Stimulated activated memory B cell treated with anti-CD40 and anti-IgM and Interleukin-4, amounts not matched to agents 10 μg/mL and 1 μg/mL and 100 μg/mL, for 72 hours (primary cell): ENCODE measurements around the gene HYAL1.
"Not testable (repeated sequence)": the region's sequence is repeated elsewhere in the genome, so short reads cannot be mapped to it uniquely, and the experiment has no call there.

Source experiments
- ATAC-seq: fragments of 150-1000 bp; cut with Tn5 transposase; 2 replicates; pipeline ENCODE4 v1.10.0; 2021
- H3K27ac Mint-ChIP-seq: one replicate; pipeline ENCODE4 v1.8.0; 2022; ENCODE audit warnings: mild to moderate bottlenecking, mixed read lengths
- H3K27me3 Mint-ChIP-seq: one replicate; pipeline ENCODE4 v1.8.0; 2022; ENCODE audit warnings: mixed read lengths
- H3K36me3 Mint-ChIP-seq: one replicate; pipeline ENCODE4 v1.8.0; 2022; ENCODE audit warnings: mixed read lengths
- H3K4me1 Mint-ChIP-seq: one replicate; pipeline ENCODE4 v1.8.0; 2022; ENCODE audit warnings: mixed read lengths
- H3K4me3 Mint-ChIP-seq: one replicate; pipeline ENCODE4 v1.8.0; 2022; ENCODE audit warnings: mild to moderate bottlenecking, moderate library complexity, mixed read lengths
- H3K9me3 Mint-ChIP-seq: one replicate; pipeline ENCODE4 v1.8.0; 2022; ENCODE audit warnings: mixed read lengths

Gene HYAL1

DNA sequence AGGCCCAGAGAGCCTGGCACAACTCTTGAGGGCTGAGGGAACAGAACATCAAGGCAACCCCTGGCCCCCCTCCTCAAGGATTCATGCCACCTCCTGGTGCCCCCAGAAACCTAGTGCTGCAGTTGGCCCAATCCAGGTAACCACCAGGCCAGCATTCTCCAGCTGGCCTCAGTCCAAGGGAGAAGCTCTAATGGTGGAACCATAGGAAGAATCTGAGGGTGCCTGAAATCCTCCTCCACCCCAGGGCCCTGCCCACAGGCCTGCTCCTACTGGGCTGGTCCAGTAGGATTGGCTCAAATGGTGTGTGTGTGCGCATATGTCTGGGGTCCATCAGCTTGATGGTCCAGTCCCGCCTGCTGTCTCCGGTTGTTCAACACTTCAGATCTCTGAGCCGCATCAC lies 11.4 kb upstream of the HYAL1 start:
- no peak for ATAC-seq
- peaks cover 8% of the 10 kb centered on the region for H3K36me3 Mint-ChIP-seq
- H3K4me1 Mint-ChIP-seq: peaks cover 42% of the 10 kb centered on the region
- H3K27me3 Mint-ChIP-seq: no peaks in the 10 kb centered on the region
- peak overlapping the region; percentile 14 for H3K27ac Mint-ChIP-seq
- H3K4me3 Mint-ChIP-seq: no peak overlapping the region
- H3K9me3 Mint-ChIP-seq: no peaks in the 10 kb centered on the region

- Mint-ChIP-seq H3K9me3 (no peaks in the 10 kb centered on the region), H3K27me3 (no peaks in the 10 kb centered on the region), H3K4me3 (no peak overlapping the region), H3K36me3 (peaks cover 8% of the 10 kb centered on the region), H3K4me1 (peaks cover 38% of the 10 kb centered on the region), H3K27ac (peak overlapping the region; percentile 14)
- no peak for ATAC-seq
Measured at GRCh38 chr3:50314342-50314741, 11.0 kb upstream of the HYAL1 start.

GRCh38 chr3:50312041-50312440 lies 8.7 kb upstream of the HYAL1 start:
- H3K36me3 Mint-ChIP-seq, H3K9me3 Mint-ChIP-seq, H3K4me3 Mint-ChIP-seq, ATAC-seq, H3K27me3 Mint-ChIP-seq, H3K27ac Mint-ChIP-seq: not testable (repeated sequence)
- peaks cover 18% of the 10 kb centered on the region for H3K4me1 Mint-ChIP-seq

DNA sequence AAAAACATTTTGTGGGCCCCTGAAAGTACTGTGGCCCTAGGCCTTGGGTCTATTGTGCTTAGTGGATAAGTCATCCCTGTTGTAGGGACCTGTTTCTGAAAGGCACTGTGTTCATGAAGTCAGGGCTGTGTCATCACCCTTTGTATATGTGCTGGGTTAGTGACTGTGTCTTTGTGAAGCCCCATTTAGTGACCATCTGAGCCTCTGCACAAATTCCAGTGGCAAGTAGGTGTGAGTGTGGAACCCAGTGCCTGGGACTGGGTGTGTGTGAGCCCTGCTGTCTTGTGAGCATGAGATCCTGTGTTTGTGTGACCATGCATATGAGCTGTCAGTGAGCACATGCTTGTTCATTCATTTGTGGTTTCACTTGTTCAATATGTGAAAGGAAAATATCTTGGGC lies 1.2 kb upstream of the HYAL1 start:
- Mint-ChIP-seq H3K36me3 (no peaks in the 10 kb centered on the region), H3K27ac (no peak overlapping the region)
- ATAC-seq: no peak

DNA sequence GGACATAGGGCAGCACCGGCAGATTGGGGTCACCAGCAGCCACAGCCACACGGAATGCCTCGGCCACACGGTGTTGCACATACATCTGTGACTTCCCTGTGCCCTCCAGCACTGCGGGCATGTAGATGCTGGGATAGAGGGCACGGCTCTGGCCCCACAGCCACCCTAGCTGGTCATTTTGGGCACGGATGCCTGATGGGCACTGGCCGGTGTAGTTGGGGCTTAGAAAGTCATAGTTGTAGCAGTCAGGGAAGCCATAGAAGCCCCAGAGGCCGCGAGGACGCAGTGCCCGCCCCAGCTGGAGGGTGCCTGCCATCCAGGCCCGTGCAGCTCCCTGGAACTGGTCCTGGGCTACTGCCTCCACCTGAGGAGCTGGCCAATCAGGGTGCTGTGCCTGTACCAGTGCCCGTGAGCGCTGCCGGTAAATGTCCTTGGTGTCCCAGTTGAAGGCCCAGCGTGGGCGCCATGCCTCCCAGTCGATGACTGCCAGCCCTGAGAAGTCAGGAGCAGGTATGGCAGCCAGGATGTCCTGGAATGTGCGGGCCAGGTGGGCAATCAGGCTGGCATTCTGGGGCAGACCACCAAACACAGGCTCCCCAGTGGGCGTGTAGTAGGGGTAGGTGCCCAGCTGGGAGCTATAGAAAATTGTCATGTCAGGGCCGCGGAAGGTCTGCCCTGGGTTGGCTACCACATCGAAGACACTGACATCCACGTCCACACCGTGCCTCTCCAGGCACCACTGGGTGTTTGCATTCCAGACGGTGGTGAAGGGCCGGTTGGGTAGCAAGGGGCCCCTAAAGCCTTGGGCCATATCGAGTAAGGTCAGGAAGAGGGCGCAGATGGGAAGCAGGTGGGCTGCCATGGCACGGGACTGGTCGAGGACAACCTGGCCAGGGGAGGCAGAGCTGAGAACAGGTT lies 1.0 kb downstream of the HYAL1 start:
- Mint-ChIP-seq H3K4me1 (peaks cover 28% of the 10 kb centered on the region), H3K4me3 (no peak overlapping the region), H3K9me3 (no peaks in the 10 kb centered on the region), H3K36me3 (no peaks in the 10 kb centered on the region), H3K27me3 (no peaks in the 10 kb centered on the region), H3K27ac (peak overlapping the region; percentile 44)
- ATAC-seq: no peak

More for the DNA sequence above, 1.2 kb upstream of the HYAL1 start:
- Mint-ChIP-seq H3K27me3 (no peaks in the 10 kb centered on the region), H3K9me3 (no peaks in the 10 kb centered on the region), H3K4me3 (no peak overlapping the region), H3K4me1 (peaks cover 16% of the 10 kb centered on the region)

GRCh38 chr3:50300681-50301254 lies 2.6 kb downstream of the HYAL1 start:
- Mint-ChIP-seq H3K4me1 (peaks cover 39% of the 10 kb centered on the region), H3K27me3 (no peaks in the 10 kb centered on the region), H3K27ac (peak overlapping the region; percentile 99), H3K4me3 (peak overlapping the region; percentile 94), H3K36me3 (peaks cover 6% of the 10 kb centered on the region), H3K9me3 (no peaks in the 10 kb centered on the region)
- ATAC-seq: no peak

GRCh38 chr3:50299929-50300680 lies 3.3 kb downstream of the HYAL1 start:
- peak overlapping the region; percentile 94 for H3K4me3 Mint-ChIP-seq
- peaks cover 39% of the 10 kb centered on the region for H3K4me1 Mint-ChIP-seq
- H3K36me3 Mint-ChIP-seq: peaks cover 6% of the 10 kb centered on the region
- H3K27ac Mint-ChIP-seq: peak overlapping the region; percentile 99
- ATAC-seq: no peak
- H3K27me3 Mint-ChIP-seq: no peaks in the 10 kb centered on the region
- no peaks in the 10 kb centered on the region for H3K9me3 Mint-ChIP-seq

GRCh38 chr3:50299638-50299928 lies 3.8 kb downstream of the HYAL1 start:
- H3K27ac Mint-ChIP-seq: peak overlapping the region; percentile 99

GRCh38 chr3:50298836-50299637 lies 4.3 kb downstream of the HYAL1 start, which contains the start of the genes HYAL3 and NAA80:
Gene HYAL3, minus strand, starts transcription at chr3:50299405. Its CDS starts 3,803 bp downstream, at chr3:50295602.
Gene NAA80, minus strand, starts transcription at chr3:50299405. Its CDS starts 1,942 bp downstream, at chr3:50297463.
- H3K4me3 Mint-ChIP-seq: peak within 1 kb of the TSS; percentile 94
- H3K4me1 Mint-ChIP-seq: peaks cover 39% of the 10 kb centered on the region
- no peaks in the 10 kb centered on the region for H3K27me3 Mint-ChIP-seq
- peak; percentile 95 for ATAC-seq
- peaks cover 6% of the 10 kb centered on the region for H3K36me3 Mint-ChIP-seq
- H3K27ac Mint-ChIP-seq: peak within 1 kb of the TSS; percentile 99
- H3K9me3 Mint-ChIP-seq: no peaks in the 10 kb centered on the region

More at GRCh38 chr3:50299638-50299928, 3.8 kb downstream of the HYAL1 start:
- no peaks in the 10 kb centered on the region for H3K27me3 Mint-ChIP-seq
- H3K4me1 Mint-ChIP-seq: peaks cover 39% of the 10 kb centered on the region
- H3K36me3 Mint-ChIP-seq: peaks cover 6% of the 10 kb centered on the region
- ATAC-seq: no peak
- no peaks in the 10 kb centered on the region for H3K9me3 Mint-ChIP-seq
- H3K4me3 Mint-ChIP-seq: peak overlapping the region; percentile 94

DNA sequence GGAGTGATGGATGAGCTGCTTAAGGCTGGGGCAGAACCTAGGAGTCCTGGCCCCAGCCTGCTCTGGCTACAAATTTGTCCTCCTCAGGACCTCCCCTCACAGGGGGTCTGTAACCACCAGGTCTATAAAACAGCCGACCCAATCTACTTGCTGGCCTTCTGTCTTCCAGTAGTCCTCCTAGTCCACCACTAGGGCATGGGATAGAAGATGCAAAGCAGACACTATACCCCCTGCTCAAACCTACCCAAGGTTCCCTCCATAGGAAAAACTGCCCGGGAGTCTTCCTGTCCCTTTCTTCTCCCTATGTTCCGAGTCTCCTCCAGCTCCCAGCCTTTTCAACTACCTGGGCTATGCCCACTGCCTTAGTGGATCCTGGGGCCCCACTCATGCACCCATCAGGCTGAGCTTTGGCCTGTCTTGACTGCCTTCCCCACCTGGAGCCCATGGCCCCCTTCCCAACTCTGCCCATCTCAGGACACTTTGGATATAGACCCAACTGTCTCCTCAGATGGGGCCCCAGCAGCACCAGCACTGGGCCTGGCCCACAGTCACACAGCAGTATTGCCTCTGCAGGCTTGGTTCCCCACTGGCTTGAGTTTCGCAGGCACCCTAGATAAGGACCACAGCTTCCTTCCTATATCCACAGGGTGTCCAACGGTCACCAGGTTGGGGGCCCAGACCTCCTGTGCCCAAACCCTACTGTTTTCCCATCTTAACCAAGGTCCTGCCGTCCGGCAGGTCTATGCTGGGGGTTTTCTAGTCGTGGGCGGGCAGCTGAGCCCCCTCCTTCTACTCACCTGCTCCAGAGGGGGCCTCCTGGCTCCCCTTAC lies 5.3 kb downstream of the HYAL1 start:
- no peak for ATAC-seq
- Mint-ChIP-seq H3K27ac (peak overlapping the region; percentile 99), H3K4me1 (peaks cover 42% of the 10 kb centered on the region), H3K9me3 (no peaks in the 10 kb centered on the region), H3K27me3 (no peaks in the 10 kb centered on the region), H3K4me3 (peak overlapping the region; percentile 94), H3K36me3 (peaks cover 6% of the 10 kb centered on the region)

- Mint-ChIP-seq H3K27ac (no peak overlapping the region), H3K36me3 (peaks cover 6% of the 10 kb centered on the region), H3K27me3 (no peaks in the 10 kb centered on the region), H3K4me3 (no peak overlapping the region), H3K9me3 (no peaks in the 10 kb centered on the region), H3K4me1 (peaks cover 50% of the 10 kb centered on the region)
- no peak for ATAC-seq
Measured at GRCh38 chr3:50297384-50297775, 6.0 kb downstream of the HYAL1 start.

DNA sequence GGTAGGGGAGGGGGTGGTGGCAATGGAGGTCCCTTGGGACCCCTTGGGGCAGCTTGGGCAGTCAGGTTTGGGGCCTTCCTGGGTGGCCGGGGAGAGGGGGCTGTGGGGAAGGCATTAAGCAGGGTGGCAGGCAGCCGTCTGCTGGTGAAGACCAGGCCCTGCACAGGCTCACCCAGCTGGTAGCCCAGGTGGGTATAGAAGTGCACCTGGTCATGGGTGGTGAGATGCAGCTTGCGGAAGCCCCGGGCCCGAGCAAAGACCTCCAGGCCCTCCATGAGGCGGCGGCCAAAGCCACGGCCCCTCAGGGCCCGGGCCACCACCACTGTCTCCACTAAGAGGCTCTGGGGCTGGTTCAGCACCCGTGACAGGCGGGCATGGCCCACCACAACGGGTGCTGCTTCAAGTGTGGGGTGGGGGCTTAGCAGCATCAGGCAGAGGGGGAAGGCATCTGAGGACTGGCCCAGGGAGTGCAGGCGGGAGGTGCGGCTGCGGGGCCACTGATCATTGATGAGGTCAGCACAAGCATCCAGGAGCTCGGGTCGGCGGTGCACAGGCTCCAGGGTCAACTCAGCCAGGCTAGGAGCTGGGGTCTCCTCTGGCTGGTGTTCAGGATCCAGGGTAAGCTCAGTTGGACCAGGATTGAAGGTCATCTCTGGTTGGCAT lies 6.5 kb downstream of the HYAL1 start:
- Mint-ChIP-seq H3K36me3 (peaks cover 6% of the 10 kb centered on the region), H3K4me3 (no peak overlapping the region), H3K9me3 (no peaks in the 10 kb centered on the region), H3K4me1 (peaks cover 52% of the 10 kb centered on the region), H3K27me3 (no peaks in the 10 kb centered on the region), H3K27ac (no peak overlapping the region)
- no peak for ATAC-seq

- Mint-ChIP-seq H3K27ac (no peak overlapping the region), H3K27me3 (no peaks in the 10 kb centered on the region), H3K36me3 (peaks cover 12% of the 10 kb centered on the region), H3K9me3 (no peaks in the 10 kb centered on the region), H3K4me3 (no peak overlapping the region), H3K4me1 (peaks cover 58% of the 10 kb centered on the region)
- ATAC-seq: no peak
Measured at GRCh38 chr3:50295553-50296431, 7.6 kb downstream of the HYAL1 start.
